AG04449 (cell line): ENCODE results near the gene GPS1.

Source experiments
- CTCF ChIA-PET: fragments of 350-600 bp; formaldehyde crosslinking; extraction: SDS; loops from one replicate; lab custom pipeline; 2021; ENCODE audit warnings: antibody characterized with exemption; lab: Yijun Ruan, JAX
- POLR2A ChIA-PET: fragments of 400-600, 350-600 bp; formaldehyde crosslinking; extraction: SDS; loops from one replicate; lab custom pipeline; 2020; ENCODE audit warnings: antibody characterized with exemption, inconsistent platforms; lab: Yijun Ruan, JAX
- DNase-seq: peaks from one replicate; pipeline ENCODE4 v3.0.0-alpha.2; 2010; ENCODE audit warnings: low read depth, low spot score
- H3K4me3 ChIP-seq: 2 replicates; pipeline ENCODE4 v1.5.1; 2011; ENCODE audit warnings: low read depth, mild to moderate bottlenecking, control low read depth, low read length
- TF ChIP-seq, protein P1 (sequence below): IDR thresholded peaks from one replicate; pipeline ENCODE4 v1.5.1; 2011; ENCODE audit warnings: mild to moderate bottlenecking, moderate library complexity, low read length, control low read depth, inconsistent platforms; ENCODE audit not compliant: insufficient read depth; ENCODE audit errors: missing control alignments

The GPS1 gene

DNA sequence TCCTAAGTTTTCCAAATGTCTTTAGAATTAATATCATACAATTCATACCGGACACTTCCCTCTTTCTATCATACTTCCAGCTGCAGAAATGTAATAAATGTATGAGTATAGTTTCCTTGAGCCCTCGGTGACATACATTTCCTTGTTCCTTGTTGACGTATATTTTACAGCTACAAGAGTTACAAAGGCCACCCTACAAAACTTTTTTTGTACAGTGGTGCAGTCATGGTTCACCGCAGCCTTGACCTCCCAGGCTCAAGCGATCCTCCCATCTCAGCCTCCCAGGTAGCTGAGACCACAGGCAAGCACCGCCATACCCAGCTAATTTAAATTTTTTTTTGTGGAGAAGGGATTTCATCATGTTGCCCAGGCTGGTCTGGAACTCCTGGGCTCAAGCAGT, 21.1 kb downstream of the GPS1 start:
- ChIA-PET POLR2A (interaction anchor here (0.7 to 1.4 kb wide), 2 partner anchors 12 to 13 kb away, joined by 3 read pairs; no protein-coding TSS in a partner anchor), CTCF (interaction anchor here (1.3 kb wide), 1 partner anchor 43 kb away, joined by 3 read pairs; no protein-coding TSS in a partner anchor)
- TF ChIP-seq, protein P1, sequence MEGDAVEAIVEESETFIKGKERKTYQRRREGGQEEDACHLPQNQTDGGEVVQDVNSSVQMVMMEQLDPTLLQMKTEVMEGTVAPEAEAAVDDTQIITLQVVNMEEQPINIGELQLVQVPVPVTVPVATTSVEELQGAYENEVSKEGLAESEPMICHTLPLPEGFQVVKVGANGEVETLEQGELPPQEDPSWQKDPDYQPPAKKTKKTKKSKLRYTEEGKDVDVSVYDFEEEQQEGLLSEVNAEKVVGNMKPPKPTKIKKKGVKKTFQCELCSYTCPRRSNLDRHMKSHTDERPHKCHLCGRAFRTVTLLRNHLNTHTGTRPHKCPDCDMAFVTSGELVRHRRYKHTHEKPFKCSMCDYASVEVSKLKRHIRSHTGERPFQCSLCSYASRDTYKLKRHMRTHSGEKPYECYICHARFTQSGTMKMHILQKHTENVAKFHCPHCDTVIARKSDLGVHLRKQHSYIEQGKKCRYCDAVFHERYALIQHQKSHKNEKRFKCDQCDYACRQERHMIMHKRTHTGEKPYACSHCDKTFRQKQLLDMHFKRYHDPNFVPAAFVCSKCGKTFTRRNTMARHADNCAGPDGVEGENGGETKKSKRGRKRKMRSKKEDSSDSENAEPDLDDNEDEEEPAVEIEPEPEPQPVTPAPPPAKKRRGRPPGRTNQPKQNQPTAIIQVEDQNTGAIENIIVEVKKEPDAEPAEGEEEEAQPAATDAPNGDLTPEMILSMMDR, result no peak

DNA sequence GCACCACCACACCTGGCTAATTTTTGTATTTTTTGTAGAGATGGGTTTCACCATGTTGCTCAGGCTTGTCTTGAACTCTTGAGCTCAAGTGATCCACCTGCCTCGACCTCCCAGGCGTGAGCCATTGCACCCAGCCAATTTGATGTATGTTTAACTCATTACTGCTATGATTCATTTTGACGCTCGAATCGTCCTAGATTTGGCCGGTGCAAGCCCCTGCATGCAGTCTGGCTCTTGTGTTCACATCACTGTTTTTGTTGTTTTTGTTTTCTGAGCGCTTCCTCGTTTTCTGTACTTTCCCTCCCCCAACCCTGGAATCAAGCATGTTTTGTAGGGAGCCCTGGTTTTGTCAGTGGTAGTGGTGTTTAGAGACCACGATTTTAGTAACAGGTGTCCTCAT, 21.7 kb downstream of the GPS1 start:
- H3K4me3 ChIP-seq, result no peak overlapping the region
- ChIA-PET CTCF (interaction anchor here (1.3 kb wide), 1 partner anchor 43 kb away, joined by 3 read pairs; no protein-coding TSS in a partner anchor), POLR2A (interaction anchor here (1.4 kb wide), 1 partner anchor 12 kb away, joined by 3 read pairs; no protein-coding TSS in a partner anchor)
- no peak for DNase-seq
- TF ChIP-seq, protein P1, result no peak

More for the DNA sequence above, 21.1 kb downstream of the GPS1 start:
- DNase-seq, result no peak
- no peak overlapping the region for H3K4me3 ChIP-seq

DNA sequence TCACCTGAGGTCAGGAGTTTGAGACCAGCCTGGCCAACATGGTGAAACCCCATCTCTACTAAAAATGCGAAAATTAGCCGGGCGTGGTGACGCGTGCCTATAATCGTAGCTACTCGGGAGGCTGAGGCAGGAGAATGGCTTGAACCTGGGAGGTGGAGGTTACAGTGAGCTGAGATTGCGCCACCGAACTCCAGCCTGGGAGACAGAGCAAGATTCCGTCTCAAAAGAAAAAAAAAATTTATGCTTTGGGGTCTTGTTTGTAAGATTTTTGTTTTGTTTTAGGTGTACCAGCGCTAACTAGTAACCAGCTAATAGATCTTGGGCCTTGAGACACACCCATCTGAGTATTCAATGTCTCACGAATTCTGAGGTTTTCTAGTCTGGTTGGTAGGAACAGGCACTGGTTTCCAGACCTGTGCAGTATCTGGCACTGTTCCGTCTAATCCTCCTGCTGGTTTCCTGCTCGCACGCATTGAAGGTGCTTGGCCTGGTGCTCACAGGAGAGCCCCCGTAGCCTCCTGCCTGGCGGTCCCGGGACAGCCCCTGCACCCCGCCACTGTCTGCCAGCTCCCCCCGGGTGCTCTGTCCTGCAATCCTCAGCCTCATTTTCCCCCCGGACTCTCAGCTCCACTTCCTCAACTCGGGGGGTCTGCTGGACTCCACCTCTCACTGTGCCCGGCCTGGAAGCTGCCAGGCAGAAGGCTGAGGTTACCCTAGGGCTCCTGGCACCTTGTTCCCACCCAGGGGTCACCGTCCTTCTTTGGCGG, 24.5 kb downstream of the GPS1 start:
- CTCF ChIA-PET, result interaction anchor here (0.8 to 1.1 kb wide), 2 partner anchors 10 to 46 kb away, joined by 3 to 4 read pairs; no protein-coding TSS in a partner anchor
- H3K4me3 ChIP-seq, result no peak overlapping the region
- DNase-seq, result no peak
- TF ChIP-seq, protein P1, result no peak
- POLR2A ChIA-PET, result no interaction called here

DNA sequence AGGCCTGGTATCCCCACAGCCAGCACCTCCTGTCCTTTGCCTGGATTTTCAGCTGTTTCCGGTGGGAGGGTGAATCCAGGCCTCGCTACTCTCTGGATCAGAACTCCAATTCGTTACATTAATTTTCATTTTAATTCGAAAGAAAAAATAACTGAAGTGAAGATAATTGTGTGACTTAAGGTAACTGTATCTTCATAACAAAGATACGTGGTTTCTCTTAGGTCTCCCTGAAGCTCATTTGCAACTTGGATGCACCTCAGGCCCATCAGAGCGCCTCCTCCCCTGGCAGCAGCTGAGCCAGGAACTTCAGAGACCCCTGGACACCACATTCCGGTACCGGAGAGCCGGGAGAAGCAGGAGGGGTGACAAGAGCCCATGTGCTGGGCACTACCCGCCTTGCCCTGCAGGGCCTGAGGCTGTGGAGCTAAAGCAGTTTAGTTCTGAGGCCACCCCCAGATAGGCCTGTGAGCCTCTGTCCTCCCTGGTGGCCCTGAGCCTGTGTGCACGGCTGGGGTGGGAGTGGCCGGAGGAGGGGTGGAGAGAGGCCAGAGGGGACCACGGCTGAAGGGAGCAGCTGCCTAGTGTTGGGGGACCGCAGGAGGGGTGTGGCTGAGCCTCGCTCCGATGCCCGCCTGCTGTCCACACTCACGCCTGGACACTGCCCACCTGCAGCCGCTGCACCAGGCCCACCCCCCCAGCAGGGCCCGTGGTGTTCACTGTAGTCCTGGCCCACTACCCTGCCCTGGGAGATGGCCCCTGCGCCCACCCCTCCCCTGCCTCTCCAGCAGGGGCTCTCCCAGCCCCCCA, 25.3 kb downstream of the GPS1 start:
- ChIA-PET CTCF (interaction anchor here (0.8 kb wide), 1 partner anchor 47 kb away, joined by 4 read pairs; no protein-coding TSS in a partner anchor), POLR2A (interaction anchor here (0.7 kb wide), 1 partner anchor 17 kb away, joined by 3 read pairs; no protein-coding TSS in a partner anchor)
- TF ChIP-seq, protein P1, result no peak
- no peak overlapping the region for H3K4me3 ChIP-seq
- DNase-seq, result no peak

DNA sequence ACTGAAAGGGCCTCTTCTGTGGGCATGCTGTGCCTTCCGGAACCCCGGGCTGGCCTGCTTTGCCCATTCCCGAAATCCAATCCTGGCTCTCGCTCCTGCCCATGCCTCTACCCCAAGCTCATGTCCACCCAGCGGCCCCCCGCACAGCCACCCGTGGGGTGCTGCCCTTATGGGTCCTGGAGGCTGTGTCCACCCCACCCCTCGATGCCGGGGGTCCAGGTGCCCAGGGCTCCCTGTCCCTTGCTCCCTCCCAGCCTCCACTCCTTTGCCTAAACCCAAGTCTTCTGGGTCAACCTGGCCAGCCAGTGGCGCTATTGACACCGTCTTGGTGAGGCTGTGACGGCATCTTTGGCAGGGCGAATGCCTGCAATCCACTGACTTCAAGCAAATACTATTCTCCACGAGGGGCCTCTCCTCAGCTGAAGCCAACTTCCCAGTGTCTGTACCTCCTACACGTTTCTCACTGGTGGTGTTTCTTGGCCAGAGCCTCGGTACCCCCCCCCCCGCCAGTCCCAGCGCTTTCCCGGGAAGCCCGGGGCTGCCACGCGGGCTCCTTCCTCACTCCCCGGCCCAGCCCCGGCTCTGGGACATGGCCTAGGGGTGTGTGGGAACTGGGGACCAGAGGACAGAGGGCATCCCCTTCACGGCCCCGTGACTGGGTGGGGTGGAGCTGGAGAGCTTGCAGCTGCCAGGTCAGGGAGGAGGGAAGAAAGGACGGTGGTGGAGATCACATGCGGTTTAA, 26.1 kb downstream of the GPS1 start:
- no peak for DNase-seq
- ChIA-PET CTCF (no interaction called here), POLR2A (interaction anchor here (0.7 kb wide), 1 partner anchor 18 kb away, joined by 3 read pairs; no protein-coding TSS in a partner anchor)
- TF ChIP-seq, protein P1, result no peak
- H3K4me3 ChIP-seq, result no peak overlapping the region
